Colonic mucosa (tissue), 4 donors: ENCODE data around the gene NCAPG2. TPM values are rescaled to one million over a fixed set of nuclear protein-coding genes. Genes with fewer than 3 reads are reported as not detected.

Source experiments
- DNase-seq: peaks from one replicate; pipeline ENCODE4 v3.0.0-alpha.2; 2020
- H3K27ac ChIP-seq: fragments of 200-600 bp; one replicate; pipeline ENCODE4 v1.8.0; 2021
- H3K27me3 ChIP-seq: fragments of 200-600 bp; one replicate; pipeline ENCODE4 v1.8.0; 2021
- H3K36me3 ChIP-seq: fragments of 200-600 bp; one replicate; pipeline ENCODE4 v1.8.0; 2021
- H3K4me1 ChIP-seq: fragments of 200-600 bp; one replicate; pipeline ENCODE4 v1.8.0; 2021; ENCODE audit warnings: mild to moderate bottlenecking
- H3K4me3 ChIP-seq: fragments of 200-600 bp; one replicate; pipeline ENCODE4 v1.8.0; 2021
- H3K9ac ChIP-seq, 2 donors: one replicate each; pipeline ENCODE4 v1.7.0; 2013; ENCODE audit warnings: control low read depth in 2 of 2, low read depth in 2 of 2, low read length in 2 of 2
- H3K9me3 ChIP-seq: fragments of 200-600 bp; one replicate; pipeline ENCODE4 v1.8.0; 2021
- intact Hi-C: fragments of 100-400 bp; cut with DNase I; formaldehyde crosslinking; loops from one replicate; pipeline ENCODE4 v1.14.1; 2022
- total RNA-seq, 2 donors: library from RNA; stranded (reverse); fragmentation: NEBNext Ultra II Directional in 1 of 2; extraction: Animal tissue kit (Norgen Biotek cat#: 25700) in 1 of 2; gene quantifications; one replicate each; pipeline ENCODE4 v1.2.1, GENCODE V29; 2021
- TF ChIP-seq, protein P1 (sequence below): fragments of 200-600 bp; IDR thresholded peaks from one replicate; pipeline ENCODE4 v1.8.0; 2022; ENCODE audit warnings: antibody characterized with exemption, mild to moderate bottlenecking
- donor health status: healthy.
- donor health status: DM: no; HTN: no; CAD: no.
- donor health status: DM: no; HTN: no; CAD: no.

NCAPG2 gene
- total RNA-seq, 2 donors from 2014 or later: 15.0 to 48.4 TPM

DNA sequence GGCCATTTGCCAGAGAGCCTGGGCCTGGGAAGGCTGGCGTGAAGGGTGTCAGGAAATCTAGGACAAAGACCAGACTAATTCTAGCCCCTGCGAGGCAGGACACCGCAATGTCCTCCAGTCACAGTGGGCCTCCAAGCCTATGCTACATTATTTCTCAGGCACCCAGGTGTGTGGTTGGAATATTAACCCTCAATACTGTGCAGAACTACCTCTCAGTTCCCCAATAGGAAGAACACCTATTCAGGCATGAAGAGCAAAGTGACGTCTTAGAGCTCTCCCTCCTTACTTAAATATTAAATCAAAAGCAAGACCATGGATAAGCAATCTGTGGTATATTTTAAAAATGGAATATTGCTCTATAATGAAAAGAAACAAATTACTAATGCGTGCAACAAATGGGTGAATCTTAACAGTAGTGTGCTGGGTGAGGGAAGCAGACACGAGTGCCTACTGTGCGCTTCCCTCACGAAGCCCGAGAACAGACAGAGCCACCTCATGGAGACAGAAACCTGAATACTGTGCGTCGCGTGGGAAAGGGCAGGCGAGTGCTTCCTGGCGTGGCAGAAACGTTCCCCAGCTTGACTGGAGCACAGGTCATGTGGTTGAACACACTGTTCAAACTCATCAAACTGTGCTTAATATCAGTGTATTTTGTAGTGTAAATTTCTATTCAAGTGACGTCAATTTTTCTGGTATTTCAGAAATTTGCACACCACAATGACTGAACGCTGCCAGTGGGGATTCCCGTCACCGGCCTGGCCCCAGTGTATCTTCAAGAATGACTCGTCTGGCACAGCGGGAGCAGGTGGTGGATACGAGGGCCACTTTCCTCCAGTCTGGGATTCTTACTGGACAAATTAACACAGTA lies 101.5 kb downstream of the NCAPG2 start:
- H3K27ac ChIP-seq: no peak overlapping the region
- intact Hi-C loops: no loop called here
- H3K36me3 ChIP-seq: no peaks in the 10 kb centered on the region
- DNase-seq: no peak
- H3K27me3 ChIP-seq: no peaks in the 10 kb centered on the region
- no peaks in the 10 kb centered on the region for H3K4me1 ChIP-seq
- H3K9ac ChIP-seq: no peak overlapping the region
- no peaks in the 10 kb centered on the region for H3K9me3 ChIP-seq
- TF ChIP-seq, protein P1, sequence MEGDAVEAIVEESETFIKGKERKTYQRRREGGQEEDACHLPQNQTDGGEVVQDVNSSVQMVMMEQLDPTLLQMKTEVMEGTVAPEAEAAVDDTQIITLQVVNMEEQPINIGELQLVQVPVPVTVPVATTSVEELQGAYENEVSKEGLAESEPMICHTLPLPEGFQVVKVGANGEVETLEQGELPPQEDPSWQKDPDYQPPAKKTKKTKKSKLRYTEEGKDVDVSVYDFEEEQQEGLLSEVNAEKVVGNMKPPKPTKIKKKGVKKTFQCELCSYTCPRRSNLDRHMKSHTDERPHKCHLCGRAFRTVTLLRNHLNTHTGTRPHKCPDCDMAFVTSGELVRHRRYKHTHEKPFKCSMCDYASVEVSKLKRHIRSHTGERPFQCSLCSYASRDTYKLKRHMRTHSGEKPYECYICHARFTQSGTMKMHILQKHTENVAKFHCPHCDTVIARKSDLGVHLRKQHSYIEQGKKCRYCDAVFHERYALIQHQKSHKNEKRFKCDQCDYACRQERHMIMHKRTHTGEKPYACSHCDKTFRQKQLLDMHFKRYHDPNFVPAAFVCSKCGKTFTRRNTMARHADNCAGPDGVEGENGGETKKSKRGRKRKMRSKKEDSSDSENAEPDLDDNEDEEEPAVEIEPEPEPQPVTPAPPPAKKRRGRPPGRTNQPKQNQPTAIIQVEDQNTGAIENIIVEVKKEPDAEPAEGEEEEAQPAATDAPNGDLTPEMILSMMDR: no peak
- no peak overlapping the region for H3K4me3 ChIP-seq

GRCh38 chr7:158602041-158602440 lies 102.6 kb downstream of the NCAPG2 start:
- DNase-seq: no peak
- intact Hi-C loops: no loop called here
- Histone ChIP-seq H3K9me3 (no peaks in the 10 kb centered on the region), H3K4me1 (no peaks in the 10 kb centered on the region), H3K36me3 (no peaks in the 10 kb centered on the region), H3K27me3 (no peaks in the 10 kb centered on the region), H3K27ac (no peak overlapping the region), H3K9ac (no peak overlapping the region), H3K4me3 (no peak overlapping the region)
- TF ChIP-seq, protein P1: no peak

DNA sequence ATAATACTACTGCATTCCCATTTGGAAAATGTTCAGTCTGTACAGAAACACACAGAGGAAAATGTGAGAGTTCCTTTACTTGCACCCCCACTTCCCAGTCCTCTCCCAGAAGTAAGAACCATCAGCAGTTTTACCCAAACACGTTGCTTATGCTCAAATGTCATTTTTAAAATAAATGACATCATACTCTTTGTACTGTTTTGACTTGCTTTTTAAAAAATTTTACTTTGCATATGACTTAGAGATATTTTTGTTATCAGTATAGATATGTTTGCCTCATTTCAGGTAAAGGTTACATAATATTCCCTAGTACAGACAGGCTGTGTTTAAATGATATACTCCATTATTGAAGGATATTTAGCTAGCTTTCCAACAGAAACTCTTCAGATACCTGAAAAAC lies 103.5 kb downstream of the NCAPG2 start:
- no peak for DNase-seq
- Histone ChIP-seq H3K27me3 (no peaks in the 10 kb centered on the region), H3K9ac (no peak overlapping the region), H3K4me1 (no peaks in the 10 kb centered on the region), H3K9me3 (no peaks in the 10 kb centered on the region), H3K36me3 (no peaks in the 10 kb centered on the region), H3K4me3 (no peak overlapping the region), H3K27ac (no peak overlapping the region)
- intact Hi-C loops: no loop called here
- TF ChIP-seq, protein P1: no peak

GRCh38 chr7:158596745-158597144 lies 107.9 kb downstream of the NCAPG2 start:
- Histone ChIP-seq H3K36me3 (no peaks in the 10 kb centered on the region), H3K27me3 (no peaks in the 10 kb centered on the region), H3K4me1 (no peaks in the 10 kb centered on the region), H3K9me3 (no peaks in the 10 kb centered on the region), H3K9ac (no peak overlapping the region), H3K4me3 (no peak overlapping the region), H3K27ac (no peak overlapping the region)
- intact Hi-C loops: no loop called here
- DNase-seq: no peak
- TF ChIP-seq, protein P1: no peak

DNA sequence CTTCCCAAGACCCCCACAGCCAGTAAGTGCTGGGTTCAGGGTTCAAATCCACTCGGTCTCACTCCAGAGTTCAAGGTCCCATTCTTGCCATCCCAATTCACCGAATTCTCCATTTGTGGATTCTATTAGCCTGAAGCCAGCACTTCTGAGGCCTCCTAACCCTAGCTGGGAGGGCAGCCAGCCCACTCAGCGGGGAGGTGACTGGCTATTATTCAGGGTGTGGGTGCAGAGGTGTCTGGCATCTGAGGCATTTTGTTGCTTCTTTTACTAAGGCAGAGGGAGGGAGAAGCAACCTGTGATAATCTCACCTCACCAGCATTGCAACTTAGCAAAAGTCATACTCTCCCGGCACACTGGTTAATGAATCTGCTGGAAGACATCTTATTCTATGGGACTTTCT lies 108.3 kb downstream of the NCAPG2 start:
- H3K4me3 ChIP-seq: no peak overlapping the region
- intact Hi-C loops: no loop called here
- DNase-seq: no peak
- no peak overlapping the region for H3K27ac ChIP-seq
- H3K9ac ChIP-seq: no peak overlapping the region
- H3K9me3 ChIP-seq: no peaks in the 10 kb centered on the region
- no peaks in the 10 kb centered on the region for H3K36me3 ChIP-seq
- no peaks in the 10 kb centered on the region for H3K27me3 ChIP-seq
- H3K4me1 ChIP-seq: no peaks in the 10 kb centered on the region
- TF ChIP-seq, protein P1: no peak
